GM19455 (cell line): Measurements from ENCODE around the gene CARMIL3.
"Not testable (repeated sequence)": the region's sequence is repeated elsewhere in the genome, so short reads cannot be mapped to it uniquely, and the experiment has no call there.

Experiments used
- ATAC-seq: cut with Tn5 transposase; IDR thresholded peaks from one replicate; pipeline ENCODE4 v1.9.1; 2021; ENCODE audit not compliant: unreplicated experiment

Gene CARMIL3, protein sequence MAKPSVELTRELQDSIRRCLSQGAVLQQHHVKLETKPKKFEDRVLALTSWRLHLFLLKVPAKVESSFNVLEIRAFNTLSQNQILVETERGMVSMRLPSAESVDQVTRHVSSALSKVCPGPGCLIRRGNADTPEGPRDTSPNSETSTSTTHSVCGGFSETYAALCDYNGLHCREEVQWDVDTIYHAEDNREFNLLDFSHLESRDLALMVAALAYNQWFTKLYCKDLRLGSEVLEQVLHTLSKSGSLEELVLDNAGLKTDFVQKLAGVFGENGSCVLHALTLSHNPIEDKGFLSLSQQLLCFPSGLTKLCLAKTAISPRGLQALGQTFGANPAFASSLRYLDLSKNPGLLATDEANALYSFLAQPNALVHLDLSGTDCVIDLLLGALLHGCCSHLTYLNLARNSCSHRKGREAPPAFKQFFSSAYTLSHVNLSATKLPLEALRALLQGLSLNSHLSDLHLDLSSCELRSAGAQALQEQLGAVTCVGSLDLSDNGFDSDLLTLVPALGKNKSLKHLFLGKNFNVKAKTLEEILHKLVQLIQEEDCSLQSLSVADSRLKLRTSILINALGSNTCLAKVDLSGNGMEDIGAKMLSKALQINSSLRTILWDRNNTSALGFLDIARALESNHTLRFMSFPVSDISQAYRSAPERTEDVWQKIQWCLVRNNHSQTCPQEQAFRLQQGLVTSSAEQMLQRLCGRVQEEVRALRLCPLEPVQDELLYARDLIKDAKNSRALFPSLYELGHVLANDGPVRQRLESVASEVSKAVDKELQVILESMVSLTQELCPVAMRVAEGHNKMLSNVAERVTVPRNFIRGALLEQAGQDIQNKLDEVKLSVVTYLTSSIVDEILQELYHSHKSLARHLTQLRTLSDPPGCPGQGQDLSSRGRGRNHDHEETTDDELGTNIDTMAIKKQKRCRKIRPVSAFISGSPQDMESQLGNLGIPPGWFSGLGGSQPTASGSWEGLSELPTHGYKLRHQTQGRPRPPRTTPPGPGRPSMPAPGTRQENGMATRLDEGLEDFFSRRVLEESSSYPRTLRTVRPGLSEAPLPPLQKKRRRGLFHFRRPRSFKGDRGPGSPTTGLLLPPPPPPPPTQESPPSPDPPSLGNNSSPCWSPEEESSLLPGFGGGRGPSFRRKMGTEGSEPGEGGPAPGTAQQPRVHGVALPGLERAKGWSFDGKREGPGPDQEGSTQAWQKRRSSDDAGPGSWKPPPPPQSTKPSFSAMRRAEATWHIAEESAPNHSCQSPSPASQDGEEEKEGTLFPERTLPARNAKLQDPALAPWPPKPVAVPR (N-terminal part only)

GRCh38 chr14:24051789-24052655, at the start of gene CARMIL3:
Gene CARMIL3, plus strand, starts transcription at chr14:24052009. Its CDS starts 145 bp downstream, at chr14:24052154.
- ATAC-seq: peak; percentile 79

DNA sequence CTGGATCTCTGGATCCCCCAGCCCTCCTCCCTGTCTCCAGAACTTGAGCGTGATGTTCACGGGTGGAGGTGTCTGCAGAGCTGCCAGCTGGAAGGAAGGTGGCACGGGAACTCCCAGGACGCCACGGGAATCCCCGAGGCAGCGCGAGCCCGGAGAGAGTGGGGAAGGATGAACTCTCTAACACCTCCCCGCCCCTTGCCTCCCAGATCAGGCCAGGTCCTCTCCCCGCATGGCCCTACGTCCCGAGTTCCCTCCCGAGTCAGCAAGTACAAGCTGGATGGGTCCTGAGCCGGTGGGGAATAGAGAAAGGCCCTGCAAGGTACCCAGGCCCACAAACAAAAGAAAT, 45.4 kb upstream of the CARMIL3 start:
- ATAC-seq: peak; percentile 24

DNA sequence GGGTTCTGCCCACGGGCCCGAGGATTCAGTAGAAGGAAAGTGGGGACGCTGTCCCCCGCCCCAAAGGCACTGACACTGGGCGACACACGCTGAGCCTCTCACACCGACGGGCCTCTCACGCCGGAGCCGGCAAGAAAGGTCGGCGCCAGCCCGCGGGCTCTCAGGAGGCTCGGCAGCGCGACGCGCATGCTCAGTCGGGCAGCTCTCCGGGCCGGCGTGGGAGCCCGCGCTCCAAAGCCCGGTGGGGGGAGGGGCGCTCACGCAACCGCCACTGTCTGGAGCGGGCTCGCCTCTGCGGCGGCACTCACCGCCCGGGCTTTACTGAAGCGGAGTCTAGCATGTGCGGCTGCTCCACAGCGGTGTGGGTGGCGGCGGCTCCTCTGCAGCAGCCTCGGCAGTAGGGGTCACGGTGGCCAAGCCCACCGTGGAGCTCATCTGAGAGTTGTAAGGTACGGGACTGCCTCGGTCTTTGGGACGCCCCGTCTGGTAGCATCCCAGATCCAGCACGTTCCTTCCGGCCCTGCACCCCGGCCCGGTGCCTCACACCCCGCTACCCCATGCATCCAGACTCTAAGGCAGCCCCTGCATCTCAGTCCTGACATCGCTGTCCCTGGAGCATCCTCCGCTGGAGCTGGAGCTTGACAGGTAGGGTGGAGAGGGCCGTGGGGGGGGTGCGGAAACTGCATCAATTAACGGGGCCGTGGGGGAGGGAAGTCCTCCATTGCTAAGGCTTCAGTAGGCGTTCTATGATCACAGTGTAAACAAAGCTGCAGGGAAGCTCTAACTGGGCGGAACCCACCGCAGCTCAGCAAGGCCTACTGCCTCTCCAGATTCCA, 44.8 kb upstream of the CARMIL3 start:
- peak; percentile 80 for ATAC-seq

GRCh38 chr14:24011051-24011450, 40.8 kb upstream of the CARMIL3 start:
- ATAC-seq: no peak

GRCh38 chr14:24012726-24013273, 39.0 kb upstream of the CARMIL3 start:
- not testable (repeated sequence) for ATAC-seq

GRCh38 chr14:24013654-24014514, 37.9 kb upstream of the CARMIL3 start:
- ATAC-seq: no peak

GRCh38 chr14:24015745-24016144, 36.1 kb upstream of the CARMIL3 start:
- ATAC-seq: not testable (repeated sequence)

GRCh38 chr14:24018978-24019377, 32.8 kb upstream of the CARMIL3 start:
- ATAC-seq: not testable (repeated sequence)

DNA sequence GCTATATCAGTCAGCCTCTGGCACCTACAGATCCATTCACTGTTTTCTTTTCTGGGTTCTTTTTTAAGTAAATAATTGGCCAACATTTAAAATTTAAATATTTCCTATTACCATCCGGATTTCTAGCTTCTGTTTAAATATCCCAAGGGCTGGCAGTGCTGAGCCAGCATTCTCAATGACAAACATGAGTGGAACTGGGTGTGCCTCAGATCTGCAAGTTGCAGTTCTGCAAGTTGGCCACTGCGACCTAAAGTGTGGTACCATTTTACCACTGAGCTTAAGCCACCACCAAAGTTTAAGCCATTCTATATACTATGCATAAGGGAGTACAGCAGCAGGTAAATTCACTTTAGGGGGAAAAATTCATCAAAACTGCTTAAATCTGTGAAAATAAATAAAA, 31.9 kb upstream of the CARMIL3 start:
- not testable (repeated sequence) for ATAC-seq

DNA sequence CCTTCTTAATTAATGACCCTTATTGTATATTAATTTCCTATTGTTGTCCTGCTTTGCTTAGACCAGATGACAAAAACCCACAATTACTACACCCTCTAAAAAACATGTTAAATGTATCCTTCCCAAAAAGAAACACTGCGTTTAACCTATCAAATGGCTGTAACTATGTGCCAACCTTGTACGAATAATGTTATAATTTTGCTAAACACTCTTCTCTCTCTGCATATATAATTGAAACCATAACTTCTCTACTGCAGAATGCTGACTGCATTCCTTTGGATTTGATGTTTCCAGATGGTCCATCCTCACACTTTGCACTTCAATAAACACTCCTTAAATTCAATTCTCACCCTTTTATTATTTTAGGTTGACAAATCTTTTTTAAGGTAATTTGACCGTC, 31.3 kb upstream of the CARMIL3 start:
- ATAC-seq: not testable (repeated sequence)

DNA sequence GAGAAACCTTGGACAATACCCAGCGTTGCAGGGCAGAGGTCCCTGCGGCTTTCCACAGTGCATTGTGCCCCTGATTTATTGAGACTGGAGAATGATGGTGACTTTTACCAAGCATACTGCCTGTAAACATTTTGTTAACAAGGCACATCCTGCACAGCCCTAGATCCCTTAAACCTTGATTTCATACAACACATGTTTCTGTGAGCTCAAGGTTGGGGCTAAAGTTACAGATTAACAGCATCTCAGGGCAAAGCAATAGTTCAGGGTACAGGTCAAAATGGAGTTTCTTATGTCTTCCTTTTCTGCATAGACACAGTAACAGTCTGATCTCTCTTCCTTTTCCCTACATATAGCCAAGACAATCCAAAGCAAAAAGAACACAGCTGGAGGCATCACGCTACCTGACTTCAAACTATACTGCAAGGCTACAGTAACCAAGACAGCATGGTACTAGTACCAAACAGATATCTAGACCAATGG, 26.8 kb upstream of the CARMIL3 start:
- ATAC-seq: not testable (repeated sequence)

DNA sequence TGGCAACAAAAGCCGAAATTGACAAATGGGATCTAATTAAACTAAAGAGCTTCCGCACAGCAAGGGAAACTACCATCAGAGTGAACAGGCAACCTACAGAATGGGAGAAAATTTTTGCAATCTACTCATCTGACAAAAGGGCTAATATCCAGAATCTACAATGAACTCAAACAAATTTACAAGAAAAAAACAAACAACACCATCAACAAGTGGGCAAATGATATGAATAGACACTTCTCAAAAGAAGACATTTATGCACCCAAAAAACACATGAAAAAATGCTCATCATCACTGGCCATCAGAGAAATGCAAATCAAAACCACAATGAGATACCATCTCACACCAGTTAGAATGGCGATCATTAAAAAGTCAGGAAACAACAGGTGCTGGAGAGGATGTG, 22.1 kb upstream of the CARMIL3 start:
- not testable (repeated sequence) for ATAC-seq

GRCh38 chr14:24031331-24031730, 20.5 kb upstream of the CARMIL3 start:
- ATAC-seq: not testable (repeated sequence)

- ATAC-seq: no peak
Observed at GRCh38 chr14:24032727-24033418, 18.9 kb upstream of the CARMIL3 start.

GRCh38 chr14:24035769-24036168, 16.0 kb upstream of the CARMIL3 start:
- not testable (repeated sequence) for ATAC-seq

GRCh38 chr14:24036169-24036962, 15.4 kb upstream of the CARMIL3 start:
- ATAC-seq: peak; percentile 67
